Activated gamma-delta T cell (primary cell): Measurements from ENCODE around the gene NDUFB4.
"Not testable (repeated sequence)": the region's sequence is repeated elsewhere in the genome, so short reads cannot be mapped to it uniquely, and the experiment has no call there.

ENCODE experiments used
- DNase-seq: peaks from one replicate; lab custom pipeline; 2025; lab: John Stamatoyannopoulos, UW

Gene NDUFB4

DNA sequence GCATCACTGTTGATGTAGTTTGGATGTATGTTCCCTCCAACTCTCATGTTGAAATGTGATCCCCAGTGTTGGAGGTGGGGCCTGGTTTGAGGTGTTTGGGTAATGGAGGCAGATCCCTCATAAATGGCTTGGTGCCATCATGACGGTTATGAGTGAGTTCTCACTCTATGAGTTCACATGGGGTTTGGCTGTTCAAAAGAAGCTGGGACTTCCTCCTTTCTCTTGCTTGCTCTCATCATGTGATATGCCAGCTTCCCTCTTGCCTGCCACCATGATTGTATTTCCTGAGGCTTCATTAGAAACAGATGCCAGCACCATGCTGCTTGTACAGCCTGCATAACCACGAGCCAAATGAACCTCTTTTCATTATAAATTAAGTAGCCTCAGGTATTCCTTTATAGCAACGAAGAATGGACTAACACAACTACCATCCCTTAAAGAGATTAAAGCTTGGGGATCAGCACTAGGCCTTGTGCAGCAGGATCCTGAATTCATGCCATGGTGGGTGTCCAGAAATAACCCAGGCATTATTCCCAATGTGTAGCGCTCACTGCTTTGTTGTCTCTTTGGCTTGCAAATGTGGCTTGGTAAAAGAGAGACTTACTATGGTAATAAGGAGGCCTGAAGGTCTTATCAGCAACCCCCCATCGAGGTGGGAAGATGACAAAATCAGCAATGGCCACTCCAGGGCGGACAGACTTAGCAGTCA is 41.9 kb downstream of the NDUFB4 start:
- DNase-seq, result no peak

DNA sequence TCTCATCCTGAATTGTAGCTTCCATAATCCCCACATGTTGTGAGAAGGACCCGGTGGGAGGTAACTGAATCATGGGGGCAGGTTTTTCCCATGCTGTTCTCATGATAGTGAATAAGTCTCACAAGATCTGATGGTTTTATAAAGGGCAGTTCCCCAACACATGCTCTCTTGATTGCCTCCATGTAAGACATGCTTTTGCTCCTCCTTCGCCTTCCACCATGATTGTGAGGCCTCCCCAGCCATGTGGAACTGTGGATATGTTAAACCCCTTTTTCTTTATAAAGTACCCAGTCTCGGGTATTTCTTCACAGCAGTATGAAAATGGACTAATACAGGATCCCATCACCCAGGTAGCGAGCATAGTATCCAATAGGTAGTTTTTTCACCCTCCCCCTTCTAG is 42.7 kb downstream of the NDUFB4 start:
- DNase-seq, result not testable (repeated sequence)

DNA sequence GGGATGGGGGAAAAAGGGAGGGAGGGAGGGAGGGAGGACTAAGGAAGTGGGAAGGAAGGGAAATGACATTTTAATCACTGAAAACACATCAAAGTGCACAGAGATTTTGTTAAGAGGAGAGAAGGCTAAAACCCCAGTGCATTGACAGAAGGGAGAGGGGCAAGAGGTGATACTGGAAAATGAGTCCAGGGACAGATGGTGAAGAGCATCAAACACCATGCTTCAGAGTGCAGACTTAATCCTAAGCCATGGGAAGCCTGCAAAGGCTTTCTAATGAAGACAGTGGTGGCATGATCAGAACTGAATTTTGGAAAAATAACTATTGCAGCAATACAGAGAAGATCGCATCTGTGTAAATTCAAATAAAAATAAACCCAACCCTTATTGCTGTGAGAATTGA is 44.1 kb downstream of the NDUFB4 start:
- no peak for DNase-seq

- DNase-seq, result no peak
Measured at GRCh38 chr3:120641696-120642246, 45.6 kb downstream of the NDUFB4 start.

- DNase-seq, result no peak
Measured at GRCh38 chr3:120642368-120642948, 46.3 kb downstream of the NDUFB4 start.

GRCh38 chr3:120645083-120645845 is 49.1 kb downstream of the NDUFB4 start:
- no peak for DNase-seq

DNA sequence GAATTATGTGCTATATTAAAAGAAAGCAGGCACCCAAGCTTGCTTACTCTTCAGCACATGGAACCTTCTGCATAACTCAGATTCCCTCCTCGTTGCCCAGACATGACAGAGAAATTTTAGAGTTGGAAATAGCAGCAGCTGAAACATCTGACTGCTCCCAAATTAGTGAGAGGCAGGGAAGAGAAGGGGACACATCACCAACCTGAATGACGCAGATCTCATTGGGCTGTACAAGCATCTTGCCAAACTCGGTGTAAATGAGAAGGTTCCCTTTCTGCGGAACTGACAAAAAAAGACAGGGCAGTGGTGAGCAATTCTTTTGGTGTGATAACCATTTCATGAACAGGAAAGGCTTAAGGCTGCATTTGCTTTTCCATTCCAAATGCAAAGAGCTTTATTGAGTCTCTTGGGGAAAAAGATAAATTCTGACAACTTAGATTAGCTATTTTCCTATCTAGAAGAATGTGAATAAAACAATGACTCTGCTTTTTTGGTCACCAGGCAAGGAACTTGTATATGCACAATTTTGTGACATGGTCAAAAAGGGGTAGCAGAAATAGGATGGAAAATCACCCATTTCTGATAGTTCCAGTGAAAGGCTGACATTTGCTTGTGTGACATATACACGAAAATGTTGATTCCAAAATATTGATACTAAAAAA is 50.8 kb downstream of the NDUFB4 start:
- no peak for DNase-seq

- no peak for DNase-seq
Measured at GRCh38 chr3:120648290-120648689, 52.2 kb downstream of the NDUFB4 start.

DNA sequence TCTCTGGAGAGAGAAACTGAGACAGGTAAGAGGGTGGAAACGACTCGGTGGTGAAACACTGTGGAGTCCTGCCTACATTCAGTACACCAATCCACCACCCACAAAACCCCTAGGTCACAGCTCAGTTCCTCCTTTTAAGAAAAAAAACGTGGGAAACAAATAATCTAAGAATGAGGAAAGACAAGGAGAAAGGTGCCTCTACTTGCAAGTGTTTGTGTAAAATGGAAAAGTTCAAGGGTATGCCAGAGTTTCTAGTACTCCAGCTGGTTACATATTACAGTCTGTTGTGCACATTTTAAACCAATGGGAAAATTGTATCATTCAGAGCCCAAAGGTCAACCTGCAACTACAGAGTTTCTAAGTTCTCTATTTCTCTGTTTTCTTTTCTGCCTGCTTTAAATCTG is 53.7 kb downstream of the NDUFB4 start:
- no peak for DNase-seq

GRCh38 chr3:120650311-120650710 is 54.2 kb downstream of the NDUFB4 start:
- DNase-seq, result no peak
